HG02678 (cell line): ENCODE data around the gene TC2N.
"Not testable (repeated sequence)": the region's sequence is repeated elsewhere in the genome, so short reads cannot be mapped to it uniquely, and the experiment has no call there.

ENCODE experiments used
- ATAC-seq: cut with Tn5 transposase; IDR thresholded peaks from one replicate; pipeline ENCODE4 v1.9.1; 2021; ENCODE audit warnings: mild to moderate bottlenecking, moderate library complexity; ENCODE audit not compliant: unreplicated experiment

TC2N gene

GRCh38 chr14:91755570-91756295 lies 111.6 kb downstream of the TC2N start:
- ATAC-seq: no peak

GRCh38 chr14:91754819-91755218 lies 112.5 kb downstream of the TC2N start:
- no peak for ATAC-seq

GRCh38 chr14:91754185-91754584 lies 113.2 kb downstream of the TC2N start:
- ATAC-seq: no peak

- no peak for ATAC-seq
Observed at GRCh38 chr14:91753501-91754128, 113.7 kb downstream of the TC2N start.

GRCh38 chr14:91752961-91753360 lies 114.4 kb downstream of the TC2N start:
- no peak for ATAC-seq

GRCh38 chr14:91751719-91752118 lies 115.6 kb downstream of the TC2N start:
- ATAC-seq: no peak

- no peak for ATAC-seq
Observed at GRCh38 chr14:91750634-91751198, 116.6 kb downstream of the TC2N start.

GRCh38 chr14:91749868-91750267 lies 117.5 kb downstream of the TC2N start:
- ATAC-seq: no peak

GRCh38 chr14:91748049-91748448 lies 119.3 kb downstream of the TC2N start:
- no peak for ATAC-seq

- no peak for ATAC-seq
Observed at GRCh38 chr14:91745344-91745743, 122.0 kb downstream of the TC2N start.

GRCh38 chr14:91744068-91744480 lies 123.3 kb downstream of the TC2N start:
- no peak for ATAC-seq

- no peak for ATAC-seq
Observed at GRCh38 chr14:91743305-91743653, 124.1 kb downstream of the TC2N start.

GRCh38 chr14:91742621-91743304 lies 124.6 kb downstream of the TC2N start:
- ATAC-seq: no peak

GRCh38 chr14:91739867-91740266 lies 127.5 kb downstream of the TC2N start:
- not testable (repeated sequence) for ATAC-seq

GRCh38 chr14:91737619-91738018 lies 129.7 kb downstream of the TC2N start:
- no peak for ATAC-seq

- no peak for ATAC-seq
Observed at GRCh38 chr14:91732859-91733477, 134.4 kb downstream of the TC2N start.

- ATAC-seq: no peak
Observed at GRCh38 chr14:91732439-91732838, 134.9 kb downstream of the TC2N start.

- ATAC-seq: no peak
Observed at GRCh38 chr14:91731986-91732385, 135.3 kb downstream of the TC2N start, which contains the start of gene CATSPERB. CATSPERB (minus strand) TSS chr14:91732086; CDS start chr14:91729479, 2,607 bp downstream.

GRCh38 chr14:91731018-91731417 lies 136.3 kb downstream of the TC2N start:
- no peak for ATAC-seq

- no peak for ATAC-seq
Observed at GRCh38 chr14:91729756-91730155, 137.6 kb downstream of the TC2N start.
